Neutrophil (primary cell): ENCODE results near the gene CCDC102B.

Experiments used
- H3K27ac ChIP-seq: fragments of 200-600 bp; sonication (generic); 2 replicates; pipeline ENCODE4 v1.5.1; 2016; ENCODE audit warnings: mild to moderate bottlenecking, moderate library complexity
- H3K27me3 ChIP-seq: fragments of 200-600 bp; sonication (generic); 2 replicates; pipeline ENCODE4 v1.6.0; 2016; ENCODE audit warnings: mild to moderate bottlenecking
- H3K36me3 ChIP-seq: fragments of 200-600 bp; sonication (generic); 2 replicates; pipeline ENCODE4 v1.5.1; 2017
- H3K4me1 ChIP-seq, 2 experiments: fragments of 200-600 bp in 1 of 2; sonication (generic) in 1 of 2; 1 replicate in 1 of 2; 2 replicates in 1 of 2; pipeline versions ENCODE4 v1.5.1 to v1.6.1; 2013 to 2016; ENCODE audit warnings: low read depth in 1 of 2, low read length in 1 of 2, mild to moderate bottlenecking in 1 of 2, moderate library complexity in 1 of 2; ENCODE audit not compliant: control insufficient read depth in 1 of 2, insufficient read depth in 1 of 2
- H3K4me3 ChIP-seq, 2 experiments: fragments of 200-600 bp in 1 of 2; sonication (generic) in 1 of 2; 1 replicate in 1 of 2; 2 replicates in 1 of 2; pipeline ENCODE4 v1.5.1; 2013 to 2016; ENCODE audit warnings: low read depth in 1 of 2, low read length in 1 of 2, mild to moderate bottlenecking in 1 of 2, moderate library complexity in 1 of 2
- H3K9me3 ChIP-seq: fragments of 200-600 bp; sonication (generic); 2 replicates; pipeline ENCODE4 v1.5.1; 2016
- CTCF ChIP-seq: fragments of 200-600 bp; sonication (generic); IDR thresholded peaks from 2 replicates; pipeline ENCODE4 v1.5.1; 2016; ENCODE audit warnings: antibody characterized with exemption

Gene CCDC102B

GRCh38 chr18:68915061-68915460 lies 117.2 kb downstream of the CCDC102B start:
- Histone ChIP-seq H3K27me3 (no peaks in the 10 kb centered on the region), H3K4me1 (no peaks in the 10 kb centered on the region), H3K9me3 (no peaks in the 10 kb centered on the region), H3K36me3 (no peaks in the 10 kb centered on the region), H3K4me3 (no peak overlapping the region), H3K27ac (no peak overlapping the region)
- TF ChIP-seq CTCF: no peak

GRCh38 chr18:68916734-68917133 lies 118.9 kb downstream of the CCDC102B start:
- no peaks in the 10 kb centered on the region for H3K9me3 ChIP-seq
- no peaks in the 10 kb centered on the region for H3K27me3 ChIP-seq
- no peaks in the 10 kb centered on the region for H3K4me1 ChIP-seq
- H3K36me3 ChIP-seq: no peaks in the 10 kb centered on the region
- no peak overlapping the region for H3K27ac ChIP-seq
- no peak for TF ChIP-seq CTCF
- no peak overlapping the region for H3K4me3 ChIP-seq

GRCh38 chr18:68918216-68918615 lies 120.3 kb downstream of the CCDC102B start:
- no peak overlapping the region for H3K4me3 ChIP-seq
- TF ChIP-seq CTCF: no peak
- no peaks in the 10 kb centered on the region for H3K27me3 ChIP-seq
- H3K9me3 ChIP-seq: no peaks in the 10 kb centered on the region
- H3K4me1 ChIP-seq: no peaks in the 10 kb centered on the region
- H3K36me3 ChIP-seq: no peaks in the 10 kb centered on the region
- H3K27ac ChIP-seq: no peak overlapping the region

GRCh38 chr18:68919900-68920299 lies 122.0 kb downstream of the CCDC102B start:
- no peak for TF ChIP-seq CTCF
- no peak overlapping the region for H3K27ac ChIP-seq

GRCh38 chr18:68922392-68922791 lies 124.5 kb downstream of the CCDC102B start:
- TF ChIP-seq CTCF: no peak
- Histone ChIP-seq H3K27ac (no peak overlapping the region), H3K9me3 (no peaks in the 10 kb centered on the region), H3K4me1 (no peaks in the 10 kb centered on the region), H3K4me3 (no peak overlapping the region), H3K27me3 (no peaks in the 10 kb centered on the region), H3K36me3 (no peaks in the 10 kb centered on the region)

More at GRCh38 chr18:68919900-68920299, 122.0 kb downstream of the CCDC102B start:
- Histone ChIP-seq H3K27me3 (no peaks in the 10 kb centered on the region), H3K4me3 (no peak overlapping the region), H3K36me3 (no peaks in the 10 kb centered on the region), H3K9me3 (no peaks in the 10 kb centered on the region), H3K4me1 (no peaks in the 10 kb centered on the region)

- Histone ChIP-seq H3K36me3 (no peaks in the 10 kb centered on the region), H3K27me3 (no peaks in the 10 kb centered on the region), H3K27ac (no peak overlapping the region), H3K4me3 (no peak overlapping the region), H3K4me1 (no peaks in the 10 kb centered on the region), H3K9me3 (no peaks in the 10 kb centered on the region)
- no peak for TF ChIP-seq CTCF
Observed at GRCh38 chr18:68925268-68925667, 127.4 kb downstream of the CCDC102B start.
